ENCODE results near the gene FBLN2. TPM values are rescaled to one million over a fixed set of nuclear protein-coding genes. Genes with fewer than 3 reads are reported as not detected.

Gene FBLN2
- total RNA-seq, 2 donors from 2014 or later = 12.8 to 318 TPM

GRCh38 chr3:13536832-13537231 lies 12.1 kb upstream of the FBLN2 start:
- Histone ChIP-seq H3K9me3 (no peaks in the 10 kb centered on the region), H3K4me3 (no peak overlapping the region), H3K27ac (no peak overlapping the region), H3K36me3 (no peaks in the 10 kb centered on the region), H3K4me1 (replicated peaks) (no peaks in the 10 kb centered on the region), H3K27me3 (replicated peaks; ENCODE audit: insufficient read depth) (no peaks in the 10 kb centered on the region)
- 39% methylated on average over 8 of the region's 8 CpGs for WGBS
- TF ChIP-seq POLR2A (IDR thresholded peaks at IDR 0.05) (no peak), POLR2AphosphoS5 (IDR thresholded peaks at IDR 0.05) (no peak), CTCF (IDR thresholded peaks at IDR 0.05) (no peak)
- intact Hi-C loops (cut with DNase I) = no loop called here
- DNase-seq (ENCODE audit: low spot score) = no peak

GRCh38 chr3:13537244-13537908 lies 11.5 kb upstream of the FBLN2 start:
- H3K27ac ChIP-seq = no peak overlapping the region
- intact Hi-C loops (cut with DNase I) = no loop called here
- H3K4me1 ChIP-seq (replicated peaks) = no peaks in the 10 kb centered on the region
- no peaks in the 10 kb centered on the region for H3K36me3 ChIP-seq
- no peaks in the 10 kb centered on the region for H3K27me3 ChIP-seq (replicated peaks; ENCODE audit: insufficient read depth)
- DNase-seq (ENCODE audit: low spot score) = no peak
- WGBS = 96% methylated on average over 6 of the region's 6 CpGs
- no peaks in the 10 kb centered on the region for H3K9me3 ChIP-seq
- no peak overlapping the region for H3K4me3 ChIP-seq
- TF ChIP-seq CTCF (IDR thresholded peaks at IDR 0.05) (no peak), POLR2AphosphoS5 (IDR thresholded peaks at IDR 0.05) (no peak), POLR2A (IDR thresholded peaks at IDR 0.05) (no peak)

- DNase-seq (ENCODE audit: low spot score) = no peak
- H3K9me3 ChIP-seq = no peaks in the 10 kb centered on the region
- no peaks in the 10 kb centered on the region for H3K27me3 ChIP-seq (replicated peaks; ENCODE audit: insufficient read depth)
- no peak overlapping the region for H3K4me3 ChIP-seq
- intact Hi-C loops (cut with DNase I) = no loop called here
- TF ChIP-seq CTCF (IDR thresholded peaks at IDR 0.05) (no peak), POLR2AphosphoS5 (IDR thresholded peaks at IDR 0.05) (no peak), POLR2A (IDR thresholded peaks at IDR 0.05) (no peak)
- no peaks in the 10 kb centered on the region for H3K4me1 ChIP-seq (replicated peaks)
- H3K27ac ChIP-seq = no peak overlapping the region
- WGBS = 66% methylated on average over 6 of the region's 6 CpGs
- no peaks in the 10 kb centered on the region for H3K36me3 ChIP-seq
Observed at GRCh38 chr3:13537909-13538296, 11.0 kb upstream of the FBLN2 start.

GRCh38 chr3:13538520-13539291 lies 10.2 kb upstream of the FBLN2 start:
- H3K4me3 ChIP-seq = no peak overlapping the region
- TF ChIP-seq POLR2A (IDR thresholded peaks at IDR 0.05) = no peak
- no peak for TF ChIP-seq POLR2AphosphoS5 (IDR thresholded peaks at IDR 0.05)
- TF ChIP-seq CTCF (IDR thresholded peaks at IDR 0.05) = no peak
- no peaks in the 10 kb centered on the region for H3K9me3 ChIP-seq
- no peaks in the 10 kb centered on the region for H3K4me1 ChIP-seq (replicated peaks)
- intact Hi-C loops (cut with DNase I) = no loop called here
- H3K36me3 ChIP-seq = no peaks in the 10 kb centered on the region
- no peak for DNase-seq (ENCODE audit: low spot score)
- 92% methylated on average over 9 of the region's 9 CpGs for WGBS
- H3K27ac ChIP-seq = no peak overlapping the region
- H3K27me3 ChIP-seq (replicated peaks; ENCODE audit: insufficient read depth) = no peaks in the 10 kb centered on the region

GRCh38 chr3:13539292-13539638 lies 9.7 kb upstream of the FBLN2 start:
- Histone ChIP-seq H3K27me3 (replicated peaks; ENCODE audit: insufficient read depth) (no peaks in the 10 kb centered on the region), H3K27ac (no peak overlapping the region), H3K36me3 (no peaks in the 10 kb centered on the region), H3K4me3 (no peak overlapping the region), H3K4me1 (replicated peaks) (no peaks in the 10 kb centered on the region), H3K9me3 (no peaks in the 10 kb centered on the region)
- 76% methylated on average over 5 of the region's 5 CpGs for WGBS
- no peak for DNase-seq (ENCODE audit: low spot score)
- intact Hi-C loops (cut with DNase I) = no loop called here
- TF ChIP-seq POLR2A (IDR thresholded peaks at IDR 0.05) = no peak
- no peak for TF ChIP-seq CTCF (IDR thresholded peaks at IDR 0.05)
- TF ChIP-seq POLR2AphosphoS5 (IDR thresholded peaks at IDR 0.05) = no peak
